Fibroblast of gingiva (primary cell): ENCODE results near the gene ESYT2.
A peak's percentile ranks its signal among the peaks of the same experiment; 100 is the strongest.
"Not testable (repeated sequence)": the region's sequence is repeated elsewhere in the genome, so short reads cannot be mapped to it uniquely, and the experiment has no call there.

ENCODE experiments used
- DNase-seq: peaks from one replicate; pipeline ENCODE4 v3.0.0-alpha.2; 2011; ENCODE audit warnings: low read depth

The ESYT2 gene

GRCh38 chr7:158724658-158725505 lies 104.4 kb downstream of the ESYT2 start:
- DNase-seq, result no peak

- no peak for DNase-seq
These were observed 105.5 kb downstream of the ESYT2 start for GRCh38 chr7:158723714-158724385.

- DNase-seq, result no peak
These were observed 106.0 kb downstream of the ESYT2 start for GRCh38 chr7:158723266-158723665.

- DNase-seq, result no peak
These were observed 106.6 kb downstream of the ESYT2 start for GRCh38 chr7:158722574-158723237.

GRCh38 chr7:158720112-158720511 lies 109.2 kb downstream of the ESYT2 start:
- no peak for DNase-seq

GRCh38 chr7:158716802-158717201 lies 112.5 kb downstream of the ESYT2 start:
- DNase-seq, result no peak

- DNase-seq, result no peak
These were observed 118.6 kb downstream of the ESYT2 start for GRCh38 chr7:158710651-158711102.

GRCh38 chr7:158707610-158708009 lies 121.7 kb downstream of the ESYT2 start:
- no peak for DNase-seq

- no peak for DNase-seq
These were observed 122.4 kb downstream of the ESYT2 start for GRCh38 chr7:158706710-158707590.

- no peak for DNase-seq
These were observed 123.0 kb downstream of the ESYT2 start for GRCh38 chr7:158706273-158706704.

GRCh38 chr7:158705234-158705850 lies 124.0 kb downstream of the ESYT2 start:
- peak; percentile 15 for DNase-seq

GRCh38 chr7:158704524-158705233 lies 124.6 kb downstream of the ESYT2 start, which contains the start of gene NCAPG2:
NCAPG2 (minus strand) TSS chr7:158704804; CDS start chr7:158701899, 2,905 bp downstream.
- DNase-seq, result peak; percentile 99

- DNase-seq, result not testable (repeated sequence)
These were observed 125.4 kb downstream of the ESYT2 start for GRCh38 chr7:158703679-158704523.

GRCh38 chr7:158702944-158703343 lies 126.4 kb downstream of the ESYT2 start:
- DNase-seq, result no peak

GRCh38 chr7:158702196-158702595 lies 127.1 kb downstream of the ESYT2 start:
- no peak for DNase-seq

GRCh38 chr7:158700008-158700407 lies 129.3 kb downstream of the ESYT2 start:
- DNase-seq, result no peak

- no peak for DNase-seq
These were observed 130.0 kb downstream of the ESYT2 start for GRCh38 chr7:158699341-158699740.

- DNase-seq, result no peak
These were observed 130.6 kb downstream of the ESYT2 start for GRCh38 chr7:158698657-158699195.

- DNase-seq, result not testable (repeated sequence)
These were observed 131.7 kb downstream of the ESYT2 start for GRCh38 chr7:158697597-158697996.
